HG03066 (cell line): Measurements from ENCODE around the gene KCNIP1.
"Not testable (repeated sequence)": the region's sequence is repeated elsewhere in the genome, so short reads cannot be mapped to it uniquely, and the experiment has no call there.

ENCODE experiments used
- ATAC-seq: cut with Tn5 transposase; IDR thresholded peaks from one replicate; pipeline ENCODE4 v1.9.1; 2021; ENCODE audit warnings: low read depth; ENCODE audit not compliant: unreplicated experiment

The KCNIP1 gene

DNA sequence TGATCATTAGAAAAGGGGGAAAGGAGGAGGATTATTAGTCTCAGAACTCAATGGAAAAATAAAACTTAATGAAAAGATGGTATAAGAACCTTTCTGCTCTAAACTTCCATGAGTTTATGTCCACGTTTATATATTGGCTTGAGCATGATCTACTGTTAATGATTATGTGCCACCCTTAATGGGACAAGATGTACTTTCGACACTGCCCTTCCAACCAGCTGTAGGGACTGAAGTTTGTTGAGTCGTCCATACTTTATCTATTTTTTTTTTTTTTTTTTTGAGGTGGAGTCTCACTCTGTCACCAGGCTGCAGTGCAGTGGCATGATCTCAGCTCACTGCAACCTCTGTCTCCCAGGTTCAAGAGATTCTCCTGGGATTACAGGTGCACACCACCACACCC is 254.7 kb downstream of the KCNIP1 start:
- no peak for ATAC-seq

GRCh38 chr5:170760113-170760512 is 256.3 kb downstream of the KCNIP1 start:
- ATAC-seq, result no peak

DNA sequence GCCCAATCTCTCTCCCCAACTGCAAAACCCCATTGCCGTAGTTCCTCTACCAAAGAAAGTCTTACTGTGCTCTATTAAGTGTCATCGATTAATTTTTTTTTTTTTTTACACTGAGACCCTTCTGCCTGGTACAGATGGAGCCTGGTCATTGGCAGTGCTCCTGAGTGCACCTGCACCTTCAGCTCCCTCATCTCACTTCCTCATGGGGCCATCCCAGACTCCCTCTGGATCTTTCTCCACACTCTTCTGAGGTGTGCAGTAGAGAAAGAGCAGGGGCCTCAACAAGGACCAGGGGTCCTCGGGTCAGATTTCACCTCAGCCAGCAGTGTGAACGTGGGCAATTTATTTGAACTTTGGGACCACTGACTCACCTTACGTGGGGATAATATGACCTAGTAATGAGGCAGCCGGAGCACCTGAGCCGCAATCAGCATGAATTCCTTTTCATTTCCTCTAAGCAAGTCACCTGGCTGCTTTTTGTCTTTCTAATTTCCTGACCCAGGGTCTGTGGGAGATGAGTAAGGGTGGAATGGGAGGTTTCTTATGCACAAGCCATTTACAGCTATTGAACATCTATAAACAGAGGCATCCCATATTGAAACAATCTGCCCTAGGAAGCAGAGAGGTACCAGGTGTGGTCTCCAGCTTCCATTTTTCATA is 257.4 kb downstream of the KCNIP1 start:
- ATAC-seq, result no peak

DNA sequence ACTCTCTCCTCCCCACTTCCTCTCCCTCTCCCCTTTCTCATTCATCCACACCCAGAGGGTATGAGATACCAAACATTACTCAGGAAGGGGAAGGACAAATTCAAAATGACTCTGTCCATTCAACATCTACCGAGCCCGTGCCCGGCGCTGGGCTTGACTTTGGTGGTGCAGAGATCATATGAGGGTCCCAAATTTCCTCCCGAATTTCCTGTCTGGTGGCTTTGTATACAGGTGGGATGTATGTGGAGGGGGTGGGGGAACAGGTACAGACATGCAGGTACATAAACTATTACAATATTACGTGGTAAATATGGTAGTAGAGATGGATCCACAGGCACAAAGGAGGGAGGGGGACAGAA is 257.9 kb downstream of the KCNIP1 start:
- ATAC-seq, result no peak

- not testable (repeated sequence) for ATAC-seq
Measured at GRCh38 chr5:170762298-170762697, 258.5 kb downstream of the KCNIP1 start.

DNA sequence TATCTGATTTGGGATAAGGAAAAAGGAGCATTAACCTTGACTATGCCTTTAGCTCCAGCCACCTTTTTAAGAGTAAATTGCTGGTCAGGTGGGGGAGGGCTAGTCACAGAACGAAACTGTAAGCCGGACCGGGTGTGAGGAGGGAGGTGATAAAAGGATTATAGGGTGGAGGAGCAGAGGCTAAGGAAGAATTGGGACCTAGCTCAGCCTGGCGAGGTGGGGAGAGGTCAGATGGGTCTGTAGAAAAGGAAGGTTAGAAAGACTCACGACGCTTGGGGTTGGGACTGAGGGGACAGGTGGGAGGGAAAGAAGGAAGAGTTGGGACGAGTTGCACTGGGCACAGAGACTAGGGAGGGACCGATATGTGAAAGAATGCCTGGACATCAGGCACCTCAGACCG is 262.0 kb downstream of the KCNIP1 start:
- not testable (repeated sequence) for ATAC-seq

- ATAC-seq, result no peak
Measured at GRCh38 chr5:170769246-170769645, 265.4 kb downstream of the KCNIP1 start.

GRCh38 chr5:170769898-170770416 is 266.1 kb downstream of the KCNIP1 start:
- ATAC-seq, result no peak

GRCh38 chr5:170771496-170771895 is 267.7 kb downstream of the KCNIP1 start:
- ATAC-seq, result no peak

DNA sequence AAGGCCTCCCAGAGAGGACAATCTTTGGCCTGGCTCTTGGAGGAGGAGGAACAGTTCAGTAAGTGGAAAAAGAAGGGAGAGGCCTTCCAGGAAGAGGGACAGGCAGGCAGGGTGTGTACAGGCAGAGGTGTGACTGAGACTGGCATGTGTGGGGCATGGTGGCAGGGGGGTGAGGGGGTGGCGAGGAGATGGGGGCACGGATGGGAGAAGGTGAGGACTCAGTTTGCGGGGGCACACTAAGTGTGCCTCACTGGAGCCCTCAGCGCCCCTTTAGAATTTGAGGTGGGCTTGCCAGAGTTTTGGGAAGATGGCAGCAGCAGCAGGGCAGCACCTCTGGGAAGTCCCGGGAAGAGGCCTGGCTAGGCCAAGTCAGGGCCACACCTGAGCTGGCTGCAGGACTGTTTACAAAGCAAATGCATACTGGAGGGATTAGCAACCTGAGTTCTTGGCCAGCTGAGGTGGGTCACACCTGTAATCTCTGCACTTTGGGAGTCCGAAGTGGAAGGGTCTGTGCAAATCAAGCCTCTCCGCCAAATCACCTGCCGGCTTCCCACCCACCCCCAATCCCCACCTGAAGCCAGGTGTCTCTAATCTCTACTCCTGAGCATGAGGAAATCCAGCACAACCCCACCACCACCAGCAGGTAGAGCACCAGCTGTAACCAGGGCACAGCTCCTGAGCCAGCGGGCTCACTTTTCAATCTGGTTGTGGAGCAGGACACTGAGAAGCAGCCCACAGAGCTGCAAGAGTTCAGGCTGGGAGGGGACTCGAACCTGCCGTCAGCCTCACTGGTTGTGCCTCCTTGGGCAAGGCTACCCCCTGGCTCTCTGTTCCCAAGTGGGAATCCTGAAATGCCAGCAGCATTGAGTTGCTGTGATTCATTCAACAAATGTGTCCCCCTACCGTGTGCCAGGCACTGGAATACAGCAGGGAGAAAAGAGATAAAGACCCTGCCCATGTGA is 269.5 kb downstream of the KCNIP1 start:
- ATAC-seq, result no peak

- ATAC-seq, result no peak
Measured at GRCh38 chr5:170774831-170775230, 271.0 kb downstream of the KCNIP1 start.

GRCh38 chr5:170781946-170782345 is 278.1 kb downstream of the KCNIP1 start:
- no peak for ATAC-seq

GRCh38 chr5:170782438-170782837 is 278.6 kb downstream of the KCNIP1 start:
- no peak for ATAC-seq

DNA sequence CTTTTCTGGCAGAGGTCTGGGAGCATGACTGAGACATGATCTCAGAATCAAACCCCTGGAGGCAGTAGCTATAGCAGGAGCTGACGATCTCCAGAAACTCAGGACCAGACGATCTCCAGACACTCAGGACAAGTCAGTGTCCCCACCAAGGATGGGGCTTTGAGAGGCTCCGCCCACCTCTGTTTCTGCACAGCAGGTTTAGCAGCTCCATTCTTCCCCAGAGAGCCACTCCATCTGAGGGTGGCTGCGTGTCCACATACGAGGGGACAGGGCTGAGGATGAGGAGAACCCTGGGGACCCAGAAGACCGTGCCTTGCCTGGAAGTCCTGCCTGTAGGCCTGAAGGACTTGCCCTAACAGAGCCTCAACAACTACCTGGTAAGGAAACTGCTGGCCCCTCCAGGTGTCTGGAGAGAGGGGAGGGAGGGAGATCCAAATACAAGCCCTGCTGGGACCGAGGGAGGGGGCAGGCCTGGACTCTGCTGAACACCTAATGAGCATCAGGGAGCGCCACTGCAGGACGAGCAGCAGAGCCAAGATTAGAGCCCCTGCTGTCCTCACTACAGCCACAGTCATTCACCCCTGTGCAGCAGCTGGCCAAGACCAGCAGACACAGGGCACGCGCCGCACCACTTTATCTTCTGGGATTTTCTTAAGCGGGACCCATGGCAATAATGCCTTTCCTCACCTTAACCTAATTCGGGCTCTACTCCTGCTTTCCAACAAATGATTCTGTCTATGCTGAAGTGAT is 279.9 kb downstream of the KCNIP1 start, which contains the start of gene GABRP:
Gene GABRP (plus strand): TSS at position 228 of the 750 bp plus-strand sequence. CDS start 4,891 bp downstream, outside the sequence.
- ATAC-seq, result no peak

- ATAC-seq, result no peak
Measured at GRCh38 chr5:170785416-170785815, 281.6 kb downstream of the KCNIP1 start.
